Type B pancreatic cell (in vitro differentiated cells): ENCODE data around the gene SLC35F1. TPM values are rescaled to one million over a fixed set of nuclear protein-coding genes. Genes with fewer than 3 reads are reported as not detected.

Source experiments
- DNase-seq: peaks from one replicate; pipeline ENCODE4 v3.0.0; 2021; ENCODE audit warnings: mixed read lengths; ENCODE audit not compliant: unreplicated experiment; ENCODE audit errors: extremely low spot score
- H3K27ac Mint-ChIP-seq: 2 replicates; pipeline ENCODE4 v1.8.0; 2021; ENCODE audit warnings: mild to moderate bottlenecking, mixed read lengths
- H3K27me3 Mint-ChIP-seq: 2 replicates; pipeline ENCODE4 v1.8.0; 2021; ENCODE audit warnings: mixed read lengths
- H3K36me3 Mint-ChIP-seq: 2 replicates; pipeline ENCODE4 v1.8.0; 2021; ENCODE audit warnings: mixed read lengths
- H3K4me1 Mint-ChIP-seq: one replicate; pipeline ENCODE4 v1.8.0; 2021; ENCODE audit warnings: mixed read lengths; ENCODE audit not compliant: unreplicated experiment
- H3K4me3 Mint-ChIP-seq: 2 replicates; pipeline ENCODE4 v1.8.0; 2021; ENCODE audit warnings: mild to moderate bottlenecking, mixed read lengths
- H3K9me3 Mint-ChIP-seq: 2 replicates; pipeline ENCODE4 v1.8.0; 2021; ENCODE audit warnings: mixed read lengths
- total RNA-seq: library from RNA; stranded (reverse); gene quantifications from 2 replicates; pipeline ENCODE4 v1.2.1, GENCODE V29; 2021; ENCODE audit warnings: low replicate concordance
- TF ChIP-seq, protein P1 (sequence below): fragments of 200-600 bp; sonication (generic); conservative IDR thresholded peaks from 2 replicates; pipeline ENCODE4 v1.5.0; 2021; ENCODE audit warnings: antibody characterized with exemption, mild to moderate bottlenecking

SLC35F1 gene
- total RNA-seq, 1 donor from 2014 or later, result 6.1 TPM

DNA sequence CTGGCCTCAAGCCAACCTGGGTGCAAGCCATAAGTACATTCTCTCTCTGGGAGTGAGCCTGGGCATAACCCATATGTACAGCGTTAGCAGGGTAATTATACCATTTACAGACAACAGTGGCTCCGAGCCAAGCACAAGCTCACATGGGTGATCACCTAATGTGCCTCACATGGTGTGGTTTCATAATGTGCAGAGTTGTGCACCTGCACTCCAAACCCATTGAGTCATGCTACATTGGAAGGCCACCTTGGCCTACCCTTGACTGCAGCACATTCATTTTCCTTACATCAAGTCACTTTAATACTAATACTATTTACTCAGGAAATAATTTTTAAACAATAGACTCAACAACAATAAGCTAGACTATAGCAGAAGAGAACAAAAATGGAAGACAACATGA is 446.5 kb downstream of the SLC35F1 start:
- H3K4me3 Mint-ChIP-seq, result no peak overlapping the region
- H3K36me3 Mint-ChIP-seq, result no peaks in the 10 kb centered on the region
- no peak for DNase-seq
- no peak overlapping the region for H3K27ac Mint-ChIP-seq
- TF ChIP-seq, protein P1, sequence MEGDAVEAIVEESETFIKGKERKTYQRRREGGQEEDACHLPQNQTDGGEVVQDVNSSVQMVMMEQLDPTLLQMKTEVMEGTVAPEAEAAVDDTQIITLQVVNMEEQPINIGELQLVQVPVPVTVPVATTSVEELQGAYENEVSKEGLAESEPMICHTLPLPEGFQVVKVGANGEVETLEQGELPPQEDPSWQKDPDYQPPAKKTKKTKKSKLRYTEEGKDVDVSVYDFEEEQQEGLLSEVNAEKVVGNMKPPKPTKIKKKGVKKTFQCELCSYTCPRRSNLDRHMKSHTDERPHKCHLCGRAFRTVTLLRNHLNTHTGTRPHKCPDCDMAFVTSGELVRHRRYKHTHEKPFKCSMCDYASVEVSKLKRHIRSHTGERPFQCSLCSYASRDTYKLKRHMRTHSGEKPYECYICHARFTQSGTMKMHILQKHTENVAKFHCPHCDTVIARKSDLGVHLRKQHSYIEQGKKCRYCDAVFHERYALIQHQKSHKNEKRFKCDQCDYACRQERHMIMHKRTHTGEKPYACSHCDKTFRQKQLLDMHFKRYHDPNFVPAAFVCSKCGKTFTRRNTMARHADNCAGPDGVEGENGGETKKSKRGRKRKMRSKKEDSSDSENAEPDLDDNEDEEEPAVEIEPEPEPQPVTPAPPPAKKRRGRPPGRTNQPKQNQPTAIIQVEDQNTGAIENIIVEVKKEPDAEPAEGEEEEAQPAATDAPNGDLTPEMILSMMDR, result no peak
- no peaks in the 10 kb centered on the region for H3K9me3 Mint-ChIP-seq
- H3K27me3 Mint-ChIP-seq, result no peaks in the 10 kb centered on the region
- no peaks in the 10 kb centered on the region for H3K4me1 Mint-ChIP-seq

- Mint-ChIP-seq H3K27me3 (no peaks in the 10 kb centered on the region), H3K9me3 (no peaks in the 10 kb centered on the region), H3K36me3 (no peaks in the 10 kb centered on the region), H3K4me1 (no peaks in the 10 kb centered on the region), H3K4me3 (no peak overlapping the region), H3K27ac (no peak overlapping the region)
- TF ChIP-seq, protein P1, result no peak
- DNase-seq, result no peak
These were observed 447.6 kb downstream of the SLC35F1 start for GRCh38 chr6:118354641-118355040.

- H3K4me3 Mint-ChIP-seq, result no peak overlapping the region
- H3K36me3 Mint-ChIP-seq, result no peaks in the 10 kb centered on the region
- no peaks in the 10 kb centered on the region for H3K9me3 Mint-ChIP-seq
- no peaks in the 10 kb centered on the region for H3K27me3 Mint-ChIP-seq
- no peak overlapping the region for H3K27ac Mint-ChIP-seq
- H3K4me1 Mint-ChIP-seq, result no peaks in the 10 kb centered on the region
- TF ChIP-seq, protein P1, result no peak
- DNase-seq, result no peak
These were observed 449.0 kb downstream of the SLC35F1 start for GRCh38 chr6:118356054-118356453.

- TF ChIP-seq, protein P1, result no peak
- H3K4me3 Mint-ChIP-seq, result no peak overlapping the region
- H3K27me3 Mint-ChIP-seq, result no peaks in the 10 kb centered on the region
- H3K27ac Mint-ChIP-seq, result no peak overlapping the region
- no peak for DNase-seq
- no peaks in the 10 kb centered on the region for H3K36me3 Mint-ChIP-seq
- no peaks in the 10 kb centered on the region for H3K4me1 Mint-ChIP-seq
- no peaks in the 10 kb centered on the region for H3K9me3 Mint-ChIP-seq
These were observed 449.6 kb downstream of the SLC35F1 start for GRCh38 chr6:118356686-118357085.

Other genes with a start within 250 kb of the SLC35F1 start
- gene NUS1, start 231.8 kb upstream of the SLC35F1 start, total RNA-seq, result 36.5 and 42.1 TPM in 2 replicates